Sigmoid colon (tissue), 7 donors: ENCODE measurements around the gene ALDH16A1. TPM values are rescaled to one million over a fixed set of nuclear protein-coding genes. Genes with fewer than 3 reads are reported as not detected.

Experiments
- DNase-seq: peaks from one replicate; pipeline ENCODE4 v3.0.0-alpha.2; 2019
- H3K27ac ChIP-seq, 4 donors: fragments of 200-600 bp; sonication (generic); one replicate each; pipeline ENCODE4 v1.5.1; 2016 to 2019; ENCODE audit warnings: mild to moderate bottlenecking in 1 of 4
- H3K27me3 ChIP-seq, 3 donors: fragments of 200-600 bp; sonication (generic); one replicate each; pipeline ENCODE4 v1.5.1; 2019; ENCODE audit warnings: mild to moderate bottlenecking in 1 of 3
- H3K36me3 ChIP-seq, 4 donors: fragments of 200-600 bp; sonication (generic); one replicate each; pipeline ENCODE4 v1.5.1; 2016 to 2019
- H3K4me1 ChIP-seq, 4 donors: fragments of 200-600 bp; sonication (generic); one replicate each; pipeline ENCODE4 v1.5.1; 2017 to 2019
- H3K4me3 ChIP-seq, 4 donors: fragments of 200-600 bp; sonication (generic); one replicate each; pipeline ENCODE4 v1.5.1; 2017 to 2019; ENCODE audit warnings: mild to moderate bottlenecking in 2 of 4, moderate library complexity in 1 of 4
- H3K9me3 ChIP-seq, 4 donors: fragments of 200-600 bp in 3 of 4; sonication (generic) in 3 of 4; one replicate each; pipeline versions ENCODE4 v1.5.1 to v1.6.1; 2013 to 2019
- EP300 ChIP-seq, 4 donors: sonication (generic); formaldehyde crosslinking; IDR thresholded peaks; one replicate each; pipeline ENCODE4 v1.6.1; 2017; ENCODE audit warnings: antibody characterized with exemption in 4 of 4
- POLR2A ChIP-seq, 2 donors: fragments of 450-650 bp; IDR thresholded peaks; one replicate each; pipeline ENCODE4 v1.6.1; 2016; ENCODE audit warnings: antibody characterized with exemption in 2 of 2, mild to moderate bottlenecking in 2 of 2, moderate library complexity in 2 of 2
- POLR2AphosphoS5 ChIP-seq, 4 donors: sonication (generic); formaldehyde crosslinking; IDR thresholded peaks; one replicate each; pipeline ENCODE4 v1.6.1; 2017; ENCODE audit warnings: antibody characterized with exemption in 4 of 4
- WGBS, 2 donors: extraction: QIAGEN DNeasy Blood & Tissue Kit; methylation state at CpG; one replicate each; pipeline ENCODE4 v1.1.7; 2013; 5-methylcytosine and 5-hydroxymethylcytosine counted together
- intact Hi-C: fragments of 100-400 bp; cut with DNase I; formaldehyde crosslinking; loops from one replicate; pipeline ENCODE4 v1.15.1; 2023
- polyA plus RNA-seq, 3 donors: library from polyadenylated mRNA; stranded (reverse); fragments of 200-250 nt; gene quantifications; one replicate each; pipeline ENCODE4 v1.2.3, GENCODE V29; 2013
- total RNA-seq, 4 donors: library from RNA; depleted of rRNA; stranded (reverse); fragments of >200 nt; gene quantifications; one replicate each; pipeline ENCODE4 v1.1.0, GENCODE V29; 2016
- TF ChIP-seq, protein P1 (sequence below), 4 experiments: fragments of 450-650 bp in 3 of 4; fragments of 200-600 bp in 1 of 4; IDR thresholded peaks; one replicate each; pipeline ENCODE4 v1.5.1; 2016 to 2019; ENCODE audit warnings: antibody characterized with exemption in 4 of 4, mild to moderate bottlenecking in 3 of 4, moderate library complexity in 2 of 4
- donor health status: healthy with polysubstance abuse.
- donor health status: Bipolar disorder and iron deficiency.
- donor health status: healthy.

Gene ALDH16A1
- total and polyA plus RNA-seq, 7 donors: 14.1 to 44.2 (median 18.0) TPM

DNA sequence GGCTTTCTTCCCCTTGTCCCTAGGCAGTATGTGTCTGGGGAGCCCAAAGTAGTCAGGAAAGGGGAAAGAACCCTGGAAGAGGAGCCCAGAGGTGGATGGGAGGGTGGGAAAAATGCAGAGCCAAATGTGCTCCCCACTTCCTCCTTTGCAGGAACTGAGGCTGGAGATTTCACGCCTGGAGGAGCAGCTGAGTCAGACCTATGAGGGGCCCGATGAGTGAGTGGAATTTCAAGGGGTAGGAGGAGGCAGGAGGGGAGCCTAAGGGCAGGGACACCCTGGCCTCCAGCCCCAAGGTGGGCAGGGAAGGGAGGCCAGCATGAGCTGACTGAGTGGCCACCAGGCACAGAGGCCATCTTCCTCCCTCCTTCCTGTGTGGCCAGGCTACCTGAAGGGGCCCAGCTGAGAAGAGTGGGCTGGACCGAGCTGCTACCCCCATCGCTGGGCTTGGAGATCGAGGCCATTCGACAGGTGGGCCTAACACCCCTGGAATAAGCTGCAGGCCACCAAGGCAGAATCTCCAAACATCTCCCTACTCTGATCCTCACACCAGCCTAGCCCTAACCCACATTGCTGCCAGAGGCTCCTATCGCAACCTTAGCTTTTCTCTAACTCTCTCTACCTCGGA, 44.1 kb upstream of the ALDH16A1 start:
- 84 to 90% methylated on average over 8 of the region's 8 CpGs for WGBS, 2 donors
- no peak overlapping the region for H3K4me3 ChIP-seq
- H3K36me3 ChIP-seq: no peaks in the 10 kb centered on the region
- H3K27ac ChIP-seq: no peak overlapping the region
- peaks cover 0 to 11% (median 0%) of the 10 kb centered on the region in 3 donors for H3K27me3 ChIP-seq
- H3K9me3 ChIP-seq: no peaks in the 10 kb centered on the region
- TF ChIP-seq, protein P1, sequence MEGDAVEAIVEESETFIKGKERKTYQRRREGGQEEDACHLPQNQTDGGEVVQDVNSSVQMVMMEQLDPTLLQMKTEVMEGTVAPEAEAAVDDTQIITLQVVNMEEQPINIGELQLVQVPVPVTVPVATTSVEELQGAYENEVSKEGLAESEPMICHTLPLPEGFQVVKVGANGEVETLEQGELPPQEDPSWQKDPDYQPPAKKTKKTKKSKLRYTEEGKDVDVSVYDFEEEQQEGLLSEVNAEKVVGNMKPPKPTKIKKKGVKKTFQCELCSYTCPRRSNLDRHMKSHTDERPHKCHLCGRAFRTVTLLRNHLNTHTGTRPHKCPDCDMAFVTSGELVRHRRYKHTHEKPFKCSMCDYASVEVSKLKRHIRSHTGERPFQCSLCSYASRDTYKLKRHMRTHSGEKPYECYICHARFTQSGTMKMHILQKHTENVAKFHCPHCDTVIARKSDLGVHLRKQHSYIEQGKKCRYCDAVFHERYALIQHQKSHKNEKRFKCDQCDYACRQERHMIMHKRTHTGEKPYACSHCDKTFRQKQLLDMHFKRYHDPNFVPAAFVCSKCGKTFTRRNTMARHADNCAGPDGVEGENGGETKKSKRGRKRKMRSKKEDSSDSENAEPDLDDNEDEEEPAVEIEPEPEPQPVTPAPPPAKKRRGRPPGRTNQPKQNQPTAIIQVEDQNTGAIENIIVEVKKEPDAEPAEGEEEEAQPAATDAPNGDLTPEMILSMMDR (IDR thresholded peaks at IDR 0.05): no peak
- intact Hi-C loops: no loop called here
- H3K4me1 ChIP-seq: no peaks in the 10 kb centered on the region
- no peak for DNase-seq

DNA sequence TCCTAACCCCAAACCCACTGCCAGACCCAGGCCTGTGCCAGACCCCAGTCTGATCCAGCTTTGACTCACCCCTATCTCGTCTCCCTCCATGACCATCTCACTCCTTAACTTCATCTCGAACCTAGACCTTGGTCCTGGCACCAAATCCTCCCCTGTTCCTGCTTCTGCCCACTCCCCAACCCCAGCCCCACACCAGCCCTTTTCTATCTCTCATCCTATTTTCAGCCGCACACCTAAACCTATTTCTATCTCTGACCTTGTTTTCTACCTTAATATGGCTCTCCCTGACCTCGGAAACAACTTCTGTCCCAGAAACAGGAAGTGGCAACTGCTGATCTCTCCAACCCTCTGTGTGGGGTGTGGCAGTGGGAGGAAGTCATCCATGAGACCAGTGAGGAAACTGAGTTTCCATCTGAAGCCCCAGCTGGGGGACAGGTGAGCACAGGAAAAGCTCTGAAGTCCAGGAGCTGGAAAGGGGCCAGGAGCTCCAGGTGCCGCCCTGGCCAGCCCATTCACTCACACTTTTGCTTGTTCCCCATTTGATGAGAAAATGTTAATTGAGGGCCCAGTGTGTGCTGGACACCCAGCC, 43.5 kb upstream of the ALDH16A1 start:
- no peak overlapping the region for H3K27ac ChIP-seq
- no peaks in the 10 kb centered on the region for H3K36me3 ChIP-seq
- TF ChIP-seq POLR2AphosphoS5 (IDR thresholded peaks at IDR 0.05): no peak
- no peak for DNase-seq
- no peaks in the 10 kb centered on the region for H3K4me1 ChIP-seq
- H3K4me3 ChIP-seq: no peak overlapping the region
- H3K27me3 ChIP-seq: peaks cover 0 to 13% (median 0%) of the 10 kb centered on the region in 3 donors
- intact Hi-C loops: no loop called here
- 60 to 66% methylated on average over 5 of the region's 5 CpGs for WGBS, 2 donors
- no peaks in the 10 kb centered on the region for H3K9me3 ChIP-seq

DNA sequence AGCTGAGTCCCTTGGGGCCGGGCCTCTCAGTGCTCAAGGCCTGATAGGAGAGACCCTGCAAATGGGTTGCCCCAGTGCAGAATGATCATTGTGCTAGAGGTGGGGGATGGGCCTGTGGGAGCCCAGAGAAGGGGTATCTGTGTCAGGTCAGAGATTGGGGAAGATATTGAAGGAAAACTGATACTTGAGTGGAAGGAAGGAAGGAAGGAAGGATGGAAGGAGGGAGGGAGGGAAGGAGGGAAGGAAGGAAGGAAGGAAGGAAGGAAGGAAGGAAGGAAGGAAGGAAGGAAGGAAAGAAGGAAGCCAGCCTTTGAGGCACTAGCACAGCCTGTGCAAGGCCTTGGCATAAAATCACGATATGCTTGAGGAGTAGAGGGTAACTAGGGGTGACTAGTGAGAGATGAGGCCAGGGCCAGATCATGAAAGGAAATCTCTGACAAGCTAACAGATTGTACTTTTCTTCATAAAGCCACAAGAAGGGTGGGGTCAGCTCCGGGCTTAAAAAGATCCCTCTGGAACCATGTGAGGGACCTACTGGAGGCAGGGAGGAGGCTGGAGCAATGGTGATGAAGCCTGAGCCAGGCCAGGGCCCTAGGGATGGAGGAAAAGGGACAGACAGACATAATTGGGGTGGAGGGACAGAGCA, 41.2 kb upstream of the ALDH16A1 start:
- DNase-seq: no peak
- Histone ChIP-seq H3K27ac (no peak overlapping the region), H3K9me3 (no peaks in the 10 kb centered on the region), H3K27me3 (peaks cover 0 to 27% (median 14%) of the 10 kb centered on the region in 3 donors), H3K36me3 (no peaks in the 10 kb centered on the region), H3K4me3 (no peak overlapping the region), H3K4me1 (no peaks in the 10 kb centered on the region)
- TF ChIP-seq, protein P1 (IDR thresholded peaks at IDR 0.05): no peak
- no peak for TF ChIP-seq POLR2A (IDR thresholded peaks at IDR 0.05)
- no peak for TF ChIP-seq POLR2AphosphoS5 (IDR thresholded peaks at IDR 0.05)
- TF ChIP-seq EP300 (IDR thresholded peaks at IDR 0.05): no peak
- 77 to 83% methylated on average over 3 of the region's 3 CpGs for WGBS, 2 donors
- intact Hi-C loops: no loop called here

DNA sequence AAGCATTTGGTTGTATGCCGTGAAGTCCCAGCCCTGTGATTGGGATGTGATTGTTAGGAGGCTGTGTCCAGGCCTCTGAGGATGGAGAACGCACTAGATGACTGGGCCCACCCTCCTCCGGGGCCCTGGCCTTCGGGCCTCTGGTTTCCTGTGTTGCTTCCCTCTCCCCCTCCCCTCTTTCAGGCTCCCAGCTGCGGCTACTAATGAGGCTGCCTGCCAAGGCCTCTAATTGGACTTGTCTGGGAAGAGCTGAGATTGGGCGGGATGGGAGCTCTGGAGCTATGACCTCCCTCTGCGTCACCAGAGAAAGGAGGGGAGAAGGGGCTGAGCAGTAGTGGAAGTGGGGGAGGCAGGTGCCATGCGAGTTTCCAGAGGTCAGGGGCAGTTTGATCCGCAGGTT, 39.7 kb upstream of the ALDH16A1 start:
- 69 to 78% methylated on average over 9 of the region's 9 CpGs for WGBS, 2 donors
- intact Hi-C loops: no loop called here
- DNase-seq: no peak
- peaks cover 0 to 42% (median 28%) of the 10 kb centered on the region in 3 donors for H3K27me3 ChIP-seq
- no peaks in the 10 kb centered on the region for H3K4me1 ChIP-seq
- H3K9me3 ChIP-seq: no peaks in the 10 kb centered on the region
- H3K27ac ChIP-seq: no peak overlapping the region
- H3K36me3 ChIP-seq: no peaks in the 10 kb centered on the region
- no peak overlapping the region for H3K4me3 ChIP-seq
- TF ChIP-seq POLR2AphosphoS5 (IDR thresholded peaks at IDR 0.05) (no peak), POLR2A (IDR thresholded peaks at IDR 0.05) (no peak), EP300 (IDR thresholded peaks at IDR 0.05) (no peak)
- TF ChIP-seq, protein P1 (IDR thresholded peaks at IDR 0.05): no peak

DNA sequence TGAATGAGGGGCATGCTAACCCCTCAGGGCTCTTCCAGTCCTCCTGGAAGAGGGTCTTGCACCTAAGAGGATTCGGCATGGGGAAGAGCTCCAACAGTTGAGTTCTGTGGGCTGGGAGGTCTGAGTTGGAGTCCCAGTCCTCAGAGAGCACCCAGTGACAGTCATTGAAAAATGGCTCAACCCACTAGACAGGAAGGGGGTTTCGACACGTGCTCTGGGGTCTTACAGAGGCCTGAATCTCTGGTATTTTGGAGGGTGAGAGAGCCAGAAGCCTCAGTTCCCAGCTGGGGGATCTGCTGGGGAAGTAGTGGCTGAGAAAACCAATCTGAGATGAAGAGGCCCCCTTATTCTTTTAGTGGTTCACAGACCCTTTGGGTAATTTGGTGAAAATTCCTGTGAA, 38.8 kb upstream of the ALDH16A1 start:
- 79 to 88% methylated on average over 3 of the region's 3 CpGs for WGBS, 2 donors
- H3K27ac ChIP-seq: no peak overlapping the region
- no peaks in the 10 kb centered on the region for H3K4me1 ChIP-seq
- no peaks in the 10 kb centered on the region for H3K36me3 ChIP-seq
- peaks cover 5 to 52% (median 37%) of the 10 kb centered on the region in 3 donors for H3K27me3 ChIP-seq
- no peak for DNase-seq
- intact Hi-C loops: no loop called here
- TF ChIP-seq, protein P1 (IDR thresholded peaks at IDR 0.05): no peak
- TF ChIP-seq POLR2AphosphoS5 (IDR thresholded peaks at IDR 0.05) (no peak), POLR2A (IDR thresholded peaks at IDR 0.05) (no peak), EP300 (IDR thresholded peaks at IDR 0.05) (no peak)
- H3K4me3 ChIP-seq: no peak overlapping the region
- H3K9me3 ChIP-seq: no peaks in the 10 kb centered on the region
